ENCODE data around the gene SLCO3A1.

SLCO3A1 gene

DNA sequence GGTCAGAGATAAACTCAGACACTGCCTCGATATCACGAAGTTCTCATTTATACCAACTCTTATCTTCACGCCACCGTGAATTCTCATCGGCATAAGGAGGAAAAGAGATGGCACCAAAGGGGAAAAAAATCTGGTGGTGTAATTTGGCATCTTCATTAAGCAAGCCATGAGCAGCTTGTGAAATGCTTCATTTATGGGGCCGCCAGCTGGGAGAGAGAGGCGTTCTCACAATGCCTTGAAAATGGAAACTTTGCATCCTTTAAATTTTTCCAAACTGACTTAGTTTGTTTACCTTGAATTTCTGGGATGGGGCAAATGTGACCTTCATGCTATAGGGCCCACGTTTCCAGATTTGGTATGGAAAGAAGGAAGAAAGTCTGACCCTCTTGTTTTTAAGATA is 297.7 kb downstream of the SLCO3A1 start:
- peaks cover 4% of the 10 kb centered on the region for H3K4me1 ChIP-seq (ENCODE audit: control insufficient read depth, low read depth, low read length)
- H3K27ac ChIP-seq (ENCODE audit: low read depth, low read length) = peak overlapping the region; percentile 11
- WGBS (ENCODE audit: extremely low coverage, insufficient coverage, low lambda C conversion rate) = no CpG with 5 or more reads among the region's 8 CpGs
- H3K56ac ChIP-seq (ENCODE audit: low read length) = no peak overlapping the region
- no peak overlapping the region for H2AK5ac ChIP-seq (ENCODE audit: low read length)
- H3K4ac ChIP-seq (ENCODE audit: low read depth, low read length) = no peak overlapping the region
- H3K9ac ChIP-seq (ENCODE audit: low read length) = no peak overlapping the region
- no peak overlapping the region for H3K18ac ChIP-seq (ENCODE audit: low read length)
- no peaks in the 10 kb centered on the region for H3K79me2 ChIP-seq (ENCODE audit: control insufficient read depth, insufficient read depth, low read length)
- no peaks in the 10 kb centered on the region for H3K27me3 ChIP-seq (ENCODE audit: insufficient read depth, low read length, poor library complexity)
- no peaks in the 10 kb centered on the region for H3K79me1 ChIP-seq (ENCODE audit: low read length)
- no peak overlapping the region for H4K5ac ChIP-seq (ENCODE audit: low read length)
- peak; percentile 53 for DNase-seq
- H2BK120ac ChIP-seq (ENCODE audit: low read depth, low read length) = no peak overlapping the region
- H3K23ac ChIP-seq (ENCODE audit: low read length) = no peak overlapping the region
- no peak overlapping the region for H2BK15ac ChIP-seq (replicated peaks; ENCODE audit: low read depth)
- no peak overlapping the region for H3K4me2 ChIP-seq (ENCODE audit: low read length)
- H3K36me3 ChIP-seq (ENCODE audit: control insufficient read depth, insufficient read depth, low read length) = no peaks in the 10 kb centered on the region
- H2BK5ac ChIP-seq (ENCODE audit: low read length) = no peak overlapping the region
- no peak overlapping the region for H3K4me3 ChIP-seq (ENCODE audit: low read length)
- H4K8ac ChIP-seq (ENCODE audit: low read depth, low read length) = no peak overlapping the region

DNA sequence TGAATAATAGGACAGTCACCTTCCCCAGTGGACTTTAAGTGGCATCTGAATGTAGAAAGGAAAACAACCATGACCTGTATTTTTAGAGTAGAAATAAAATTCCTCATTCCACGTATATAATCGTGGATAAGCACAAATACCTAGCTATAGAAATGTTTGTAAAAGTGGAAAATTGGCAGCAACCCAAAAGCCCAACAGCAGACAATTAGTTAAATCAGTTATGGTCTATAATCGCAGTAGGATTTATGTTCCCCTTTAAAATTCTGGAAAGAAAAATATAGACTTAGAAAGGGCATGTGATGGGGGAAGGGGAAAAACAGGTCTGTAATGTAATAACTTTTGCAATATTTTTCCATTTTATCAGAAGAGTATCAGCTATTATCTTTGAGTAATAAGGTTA is 298.2 kb downstream of the SLCO3A1 start:
- H2BK5ac ChIP-seq (ENCODE audit: low read length) = no peak overlapping the region
- H3K4me2 ChIP-seq (ENCODE audit: low read length) = no peak overlapping the region
- no peak overlapping the region for H3K4me3 ChIP-seq (ENCODE audit: low read length)
- no peak overlapping the region for H2BK120ac ChIP-seq (ENCODE audit: low read depth, low read length)
- H4K5ac ChIP-seq (ENCODE audit: low read length) = no peak overlapping the region
- no peak overlapping the region for H3K27ac ChIP-seq (ENCODE audit: low read depth, low read length)
- no CpG with 5 or more reads among the region's 3 CpGs for WGBS (ENCODE audit: extremely low coverage, insufficient coverage, low lambda C conversion rate)
- no peak overlapping the region for H3K18ac ChIP-seq (ENCODE audit: low read length)
- H3K4ac ChIP-seq (ENCODE audit: low read depth, low read length) = no peak overlapping the region
- no peak overlapping the region for H3K23ac ChIP-seq (ENCODE audit: low read length)
- DNase-seq = no peak
- no peak overlapping the region for H3K9ac ChIP-seq (ENCODE audit: low read length)
- H3K36me3 ChIP-seq (ENCODE audit: control insufficient read depth, insufficient read depth, low read length) = no peaks in the 10 kb centered on the region
- H2AK5ac ChIP-seq (ENCODE audit: low read length) = no peak overlapping the region
- no peaks in the 10 kb centered on the region for H3K27me3 ChIP-seq (ENCODE audit: insufficient read depth, low read length, poor library complexity)
- H3K79me2 ChIP-seq (ENCODE audit: control insufficient read depth, insufficient read depth, low read length) = no peaks in the 10 kb centered on the region
- peaks cover 6% of the 10 kb centered on the region for H3K4me1 ChIP-seq (ENCODE audit: control insufficient read depth, low read depth, low read length)
- H2BK15ac ChIP-seq (replicated peaks; ENCODE audit: low read depth) = no peak overlapping the region
- no peak overlapping the region for H4K8ac ChIP-seq (ENCODE audit: low read depth, low read length)
- H3K56ac ChIP-seq (ENCODE audit: low read length) = no peak overlapping the region
- H3K79me1 ChIP-seq (ENCODE audit: low read length) = no peaks in the 10 kb centered on the region

DNA sequence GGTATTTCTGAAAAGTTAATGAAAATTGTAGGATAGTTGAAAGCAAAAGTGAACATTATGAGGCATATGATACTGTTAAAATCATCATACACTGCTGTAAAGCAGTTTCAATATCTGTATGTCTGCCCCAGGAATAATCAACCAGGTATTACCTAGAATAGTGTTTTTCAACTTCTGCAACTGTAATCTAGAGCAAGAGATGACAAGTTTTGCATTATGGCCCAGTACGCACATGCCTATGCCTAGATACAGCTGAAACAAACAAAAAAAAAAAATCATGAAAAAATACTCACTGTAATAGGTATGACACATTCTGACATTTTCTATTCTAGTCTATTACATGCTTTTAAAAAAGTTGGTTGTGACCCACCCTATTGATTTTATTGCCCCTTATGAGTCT is 299.5 kb downstream of the SLCO3A1 start:
- no peak overlapping the region for H2AK5ac ChIP-seq (ENCODE audit: low read length)
- H2BK15ac ChIP-seq (replicated peaks; ENCODE audit: low read depth) = no peak overlapping the region
- H3K4me3 ChIP-seq (ENCODE audit: low read length) = no peak overlapping the region
- H3K56ac ChIP-seq (ENCODE audit: low read length) = no peak overlapping the region
- H3K4ac ChIP-seq (ENCODE audit: low read depth, low read length) = no peak overlapping the region
- H2BK120ac ChIP-seq (ENCODE audit: low read depth, low read length) = no peak overlapping the region
- H3K36me3 ChIP-seq (ENCODE audit: control insufficient read depth, insufficient read depth, low read length) = no peaks in the 10 kb centered on the region
- H3K23ac ChIP-seq (ENCODE audit: low read length) = no peak overlapping the region
- no peak overlapping the region for H4K8ac ChIP-seq (ENCODE audit: low read depth, low read length)
- H2BK5ac ChIP-seq (ENCODE audit: low read length) = no peak overlapping the region
- no peak overlapping the region for H3K18ac ChIP-seq (ENCODE audit: low read length)
- no peaks in the 10 kb centered on the region for H3K27me3 ChIP-seq (ENCODE audit: insufficient read depth, low read length, poor library complexity)
- no peak for DNase-seq
- no peaks in the 10 kb centered on the region for H3K79me2 ChIP-seq (ENCODE audit: control insufficient read depth, insufficient read depth, low read length)
- no peak overlapping the region for H3K4me2 ChIP-seq (ENCODE audit: low read length)
- H3K79me1 ChIP-seq (ENCODE audit: low read length) = no peaks in the 10 kb centered on the region
- WGBS (ENCODE audit: extremely low coverage, insufficient coverage, low lambda C conversion rate) = no CpG with 5 or more reads among the region's 1 CpG
- H4K5ac ChIP-seq (ENCODE audit: low read length) = no peak overlapping the region
- no peak overlapping the region for H3K9ac ChIP-seq (ENCODE audit: low read length)
- peaks cover 10% of the 10 kb centered on the region for H3K4me1 ChIP-seq (ENCODE audit: control insufficient read depth, low read depth, low read length)
- no peak overlapping the region for H3K27ac ChIP-seq (ENCODE audit: low read depth, low read length)

DNA sequence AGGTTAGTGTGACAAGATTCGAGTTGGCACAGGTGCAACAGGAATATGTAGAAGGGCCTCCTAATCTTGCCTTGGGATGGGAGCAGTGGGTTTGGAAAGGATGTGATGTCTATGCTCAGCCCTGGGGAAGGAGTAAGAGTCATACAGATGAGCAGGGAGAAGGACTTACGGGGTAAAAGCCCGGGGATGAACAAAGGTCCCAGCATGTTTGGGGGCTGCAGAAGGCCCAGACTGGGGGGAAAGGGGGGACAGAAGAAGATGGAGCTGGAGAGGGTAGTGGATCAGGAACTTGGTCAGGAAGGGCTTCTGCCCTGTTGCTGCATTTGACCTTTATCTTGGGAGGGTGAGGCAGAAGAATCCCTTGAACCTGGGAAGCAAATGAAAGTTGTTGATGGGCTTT is 300.1 kb downstream of the SLCO3A1 start:
- Histone ChIP-seq H3K4ac (ENCODE audit: low read depth, low read length) (no peak overlapping the region), H3K56ac (ENCODE audit: low read length) (no peak overlapping the region), H3K4me1 (ENCODE audit: control insufficient read depth, low read depth, low read length) (peaks cover 13% of the 10 kb centered on the region), H2BK5ac (ENCODE audit: low read length) (no peak overlapping the region), H2BK15ac (replicated peaks; ENCODE audit: low read depth) (no peak overlapping the region), H3K79me1 (ENCODE audit: low read length) (no peaks in the 10 kb centered on the region), H3K27ac (ENCODE audit: low read depth, low read length) (no peak overlapping the region), H3K79me2 (ENCODE audit: control insufficient read depth, insufficient read depth, low read length) (no peaks in the 10 kb centered on the region), H3K36me3 (ENCODE audit: control insufficient read depth, insufficient read depth, low read length) (no peaks in the 10 kb centered on the region), H3K18ac (ENCODE audit: low read length) (no peak overlapping the region), H3K4me2 (ENCODE audit: low read length) (no peak overlapping the region), H3K23ac (ENCODE audit: low read length) (no peak overlapping the region), H3K27me3 (ENCODE audit: insufficient read depth, low read length, poor library complexity) (no peaks in the 10 kb centered on the region), H2AK5ac (ENCODE audit: low read length) (no peak overlapping the region), H4K8ac (ENCODE audit: low read depth, low read length) (no peak overlapping the region), H2BK120ac (ENCODE audit: low read depth, low read length) (no peak overlapping the region), H3K4me3 (ENCODE audit: low read length) (no peak overlapping the region), H3K9ac (ENCODE audit: low read length) (no peak overlapping the region), H4K5ac (ENCODE audit: low read length) (no peak overlapping the region)
- WGBS (ENCODE audit: extremely low coverage, insufficient coverage, low lambda C conversion rate) = no CpG with 5 or more reads among the region's 3 CpGs
- DNase-seq = no peak

DNA sequence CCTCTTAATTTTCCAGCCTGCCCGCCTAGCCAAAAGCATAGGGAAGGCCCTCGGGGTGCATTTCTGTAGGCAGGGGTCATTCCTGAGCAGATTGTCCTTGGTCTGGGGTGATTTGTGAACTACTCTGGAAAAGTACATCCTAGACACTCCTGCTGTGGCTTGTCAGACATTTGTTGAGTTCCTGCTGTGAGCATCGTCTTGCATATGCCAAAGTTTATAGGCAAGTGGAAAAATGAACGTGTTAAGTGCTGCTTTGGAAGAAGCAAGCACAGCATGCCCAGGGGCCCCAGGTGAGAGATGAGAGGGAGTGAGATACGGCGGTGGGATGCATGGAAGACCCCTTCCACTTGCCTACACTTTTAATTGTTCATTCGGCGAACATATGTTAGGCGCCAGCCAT is 302.4 kb downstream of the SLCO3A1 start:
- Histone ChIP-seq H3K79me2 (ENCODE audit: control insufficient read depth, insufficient read depth, low read length) (no peaks in the 10 kb centered on the region), H3K9ac (ENCODE audit: low read length) (no peak overlapping the region), H3K27ac (ENCODE audit: low read depth, low read length) (no peak overlapping the region), H3K4me2 (ENCODE audit: low read length) (no peak overlapping the region), H4K5ac (ENCODE audit: low read length) (no peak overlapping the region), H3K23ac (ENCODE audit: low read length) (no peak overlapping the region), H2BK120ac (ENCODE audit: low read depth, low read length) (no peak overlapping the region), H3K4ac (ENCODE audit: low read depth, low read length) (no peak overlapping the region), H3K4me1 (ENCODE audit: control insufficient read depth, low read depth, low read length) (peaks cover 18% of the 10 kb centered on the region), H3K36me3 (ENCODE audit: control insufficient read depth, insufficient read depth, low read length) (no peaks in the 10 kb centered on the region), H3K56ac (ENCODE audit: low read length) (peak overlapping the region; percentile 36), H3K18ac (ENCODE audit: low read length) (no peak overlapping the region), H2BK5ac (ENCODE audit: low read length) (no peak overlapping the region), H3K79me1 (ENCODE audit: low read length) (no peaks in the 10 kb centered on the region), H2AK5ac (ENCODE audit: low read length) (no peak overlapping the region), H3K4me3 (ENCODE audit: low read length) (no peak overlapping the region), H3K27me3 (ENCODE audit: insufficient read depth, low read length, poor library complexity) (no peaks in the 10 kb centered on the region), H2BK15ac (replicated peaks; ENCODE audit: low read depth) (no peak overlapping the region), H4K8ac (ENCODE audit: low read depth, low read length) (no peak overlapping the region)
- no CpG with 5 or more reads among the region's 9 CpGs for WGBS (ENCODE audit: extremely low coverage, insufficient coverage, low lambda C conversion rate)
- DNase-seq = no peak

DNA sequence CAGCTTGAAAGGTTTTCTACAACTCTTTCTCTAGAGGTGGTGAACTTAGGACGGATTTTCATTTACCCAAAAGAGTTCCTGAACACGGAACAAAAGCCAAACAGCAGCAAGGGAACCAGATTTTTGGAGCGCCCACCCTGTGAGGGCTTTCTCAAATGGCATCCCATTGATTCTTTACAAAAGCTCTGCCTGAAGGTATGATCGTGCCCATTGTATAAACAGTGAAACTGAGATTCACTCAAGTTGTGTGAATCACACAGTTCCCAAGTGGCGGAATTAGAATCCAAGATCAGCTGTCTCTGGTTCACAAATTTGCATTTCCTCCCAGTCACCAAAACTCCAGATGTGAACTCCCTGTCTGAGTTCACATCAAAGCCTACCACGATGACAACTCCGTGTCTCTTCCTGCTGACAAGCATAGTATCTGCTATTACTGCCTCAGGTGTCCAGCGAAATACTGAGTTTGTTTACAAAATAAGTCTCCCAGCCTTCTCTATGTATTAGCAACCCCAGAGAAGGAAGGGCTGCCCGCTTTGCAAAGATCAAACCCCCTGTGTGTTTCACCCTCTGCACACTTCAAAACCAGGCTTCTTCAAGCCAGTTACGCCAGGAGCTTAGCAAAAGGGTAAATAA is 304.3 kb downstream of the SLCO3A1 start:
- Histone ChIP-seq H3K23ac (ENCODE audit: low read length) (no peak overlapping the region), H3K36me3 (ENCODE audit: control insufficient read depth, insufficient read depth, low read length) (no peaks in the 10 kb centered on the region), H2AK5ac (ENCODE audit: low read length) (no peak overlapping the region), H3K27me3 (ENCODE audit: insufficient read depth, low read length, poor library complexity) (no peaks in the 10 kb centered on the region), H2BK15ac (replicated peaks; ENCODE audit: low read depth) (no peak overlapping the region), H3K79me2 (ENCODE audit: control insufficient read depth, insufficient read depth, low read length) (no peaks in the 10 kb centered on the region), H3K4ac (ENCODE audit: low read depth, low read length) (peak overlapping the region; percentile 20), H3K79me1 (ENCODE audit: low read length) (no peaks in the 10 kb centered on the region), H3K4me3 (ENCODE audit: low read length) (no peak overlapping the region), H3K9ac (ENCODE audit: low read length) (no peak overlapping the region), H3K27ac (ENCODE audit: low read depth, low read length) (peak overlapping the region; percentile 71), H3K4me2 (ENCODE audit: low read length) (no peak overlapping the region), H4K5ac (ENCODE audit: low read length) (no peak overlapping the region), H4K8ac (ENCODE audit: low read depth, low read length) (no peak overlapping the region), H2BK120ac (ENCODE audit: low read depth, low read length) (no peak overlapping the region), H3K4me1 (ENCODE audit: control insufficient read depth, low read depth, low read length) (peaks cover 18% of the 10 kb centered on the region), H3K56ac (ENCODE audit: low read length) (peak overlapping the region; percentile 45), H3K18ac (ENCODE audit: low read length) (peak overlapping the region; percentile 40), H2BK5ac (ENCODE audit: low read length) (no peak overlapping the region)
- DNase-seq = peak; percentile 40
- WGBS (ENCODE audit: extremely low coverage, insufficient coverage, low lambda C conversion rate) = no CpG with 5 or more reads among the region's 10 CpGs
